ENCODE measurements around the gene DGKQ. TPM values are rescaled to one million over a fixed set of nuclear protein-coding genes. Genes with fewer than 3 reads are reported as not detected.

The DGKQ gene
- total RNA-seq, 1 experiment from 2014 or later: 22.0 TPM

GRCh38 chr4:988726-989721 lies 15.7 kb upstream of the DGKQ start:
- ChIA-PET RAD21 (ENCODE audit: low non-redundant PET in 1 of 2, low total read pairs in 2 of 2, uncharacterized antibody in 2 of 2, unreplicated experiment in 2 of 2) (no interaction called here), POLR2A (no interaction called here), CTCF (no interaction called here)
- Histone ChIP-seq H3K36me3 (ENCODE audit: control insufficient read depth in 1 of 2, insufficient read depth in 2 of 2, low read length in 2 of 2) (no peaks in the 10 kb centered on the region), H3K4me1 (ENCODE audit: control insufficient read depth in 1 of 2, insufficient read depth in 2 of 2, low read length in 2 of 2) (peaks cover 23 to 59% of the 10 kb centered on the region in 2 experiments), H3K9me3 (ENCODE audit: control insufficient read depth in 1 of 2, insufficient read depth in 1 of 2, low read depth in 1 of 2, low read length in 2 of 2) (no peaks in the 10 kb centered on the region), H3K9me2 (ENCODE audit: insufficient read depth) (no peaks in the 10 kb centered on the region), H3K9ac (ENCODE audit: low read length) (no peak overlapping the region), H3K27ac (ENCODE audit: low read depth, low read length) (peak overlapping the region; percentile 12; the same call in 1 of the 2 replicates), H2AFZ (ENCODE audit: low read depth, low read length, poor library complexity, severe bottlenecking) (no peak overlapping the region), H4K20me1 (ENCODE audit: insufficient read depth) (no peaks in the 10 kb centered on the region), H3K4me3 (replicated peaks in 1 of 2; ENCODE audit: low read depth in 1 of 2, low read length in 2 of 2) (no peak overlapping the region), H3K79me2 (ENCODE audit: insufficient read depth, low read length) (no peaks in the 10 kb centered on the region), H3K4me2 (ENCODE audit: low read length) (peak overlapping the region; percentile 96; the same call in 1 of the 2 replicates), H3K27me3 (ENCODE audit: insufficient read depth, low read length) (no peaks in the 10 kb centered on the region)
- BruUV-seq (replicated peaks): no TSS peak
- no peak for DNase-seq (ENCODE audit: low read depth, low spot score)
- TF ChIP-seq, protein P1, sequence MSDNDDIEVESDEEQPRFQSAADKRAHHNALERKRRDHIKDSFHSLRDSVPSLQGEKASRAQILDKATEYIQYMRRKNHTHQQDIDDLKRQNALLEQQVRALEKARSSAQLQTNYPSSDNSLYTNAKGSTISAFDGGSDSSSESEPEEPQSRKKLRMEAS (IDR thresholded peaks at IDR 0.05): no peak
- no peak for TF ChIP-seq CEBPB (IDR thresholded peaks at IDR 0.05; ENCODE audit: low read depth)
- no peak for TF ChIP-seq CTCF (IDR thresholded peaks at IDR 0.05 in 2 of 3, conservative IDR thresholded peaks at IDR 0.05 in 1 of 3; ENCODE audit: borderline replicate concordance in 1 of 3, insufficient read depth in 1 of 3, low read depth in 2 of 3, low read length in 2 of 3)
- TF ChIP-seq YY1 (IDR thresholded peaks at IDR 0.05; ENCODE audit: extremely low read depth, insufficient replicate concordance, low read depth, low read length): no peak
- no peak for TF ChIP-seq ZNF274 (IDR thresholded peaks at IDR 0.05; ENCODE audit: low read depth, low read length)
- TF ChIP-seq JUND (IDR thresholded peaks at IDR 0.05): no peak
- no peak for TF ChIP-seq EZH2 (IDR thresholded peaks at IDR 0.05)
- intact Hi-C loops (cut with micrococcal nuclease): loop anchor here (10.0 kb wide), 2 partner anchors 224 to 384 kb away; no protein-coding TSS in a partner anchor
- ATAC-seq: no peak
